GM18868 (cell line): ENCODE data around the gene CCDC73.
"Not testable (repeated sequence)": the region's sequence is repeated elsewhere in the genome, so short reads cannot be mapped to it uniquely, and the experiment has no call there.

Experiments used
- ATAC-seq: cut with Tn5 transposase; IDR thresholded peaks from one replicate; pipeline ENCODE4 v1.9.1; 2021; ENCODE audit warnings: mild to moderate bottlenecking, moderate library complexity; ENCODE audit not compliant: unreplicated experiment

The CCDC73 gene

GRCh38 chr11:32602657-32603415, 191.6 kb downstream of the CCDC73 start:
- ATAC-seq = no peak

GRCh38 chr11:32597921-32598320, 196.5 kb downstream of the CCDC73 start:
- no peak for ATAC-seq

- not testable (repeated sequence) for ATAC-seq
These were observed 198.3 kb downstream of the CCDC73 start for GRCh38 chr11:32596114-32596513.

GRCh38 chr11:32594272-32594671, 200.2 kb downstream of the CCDC73 start:
- peak; percentile 48 for ATAC-seq

- ATAC-seq = no peak
These were observed 207.8 kb downstream of the CCDC73 start for GRCh38 chr11:32586576-32587190.

GRCh38 chr11:32584921-32585320, 209.5 kb downstream of the CCDC73 start:
- ATAC-seq = no peak

GRCh38 chr11:32583459-32584271, 210.8 kb downstream of the CCDC73 start, which contains the start of gene EIF3M:
Gene EIF3M (plus strand): TSS chr11:32583831. CDS start chr11:32583888, 57 bp downstream.
- peak; percentile 97 for ATAC-seq

GRCh38 chr11:32581556-32581955, 212.9 kb downstream of the CCDC73 start:
- no peak for ATAC-seq

GRCh38 chr11:32580967-32581366, 213.5 kb downstream of the CCDC73 start:
- no peak for ATAC-seq

GRCh38 chr11:32576456-32576855, 218.0 kb downstream of the CCDC73 start:
- no peak for ATAC-seq

- ATAC-seq = no peak
These were observed 219.4 kb downstream of the CCDC73 start for GRCh38 chr11:32575070-32575469.

GRCh38 chr11:32574421-32574820, 220.0 kb downstream of the CCDC73 start:
- no peak for ATAC-seq

GRCh38 chr11:32573228-32573627, 221.2 kb downstream of the CCDC73 start:
- ATAC-seq = no peak

GRCh38 chr11:32571039-32571438, 223.4 kb downstream of the CCDC73 start:
- no peak for ATAC-seq

GRCh38 chr11:32569313-32569881, 225.1 kb downstream of the CCDC73 start:
- ATAC-seq = no peak

- no peak for ATAC-seq
These were observed 227.3 kb downstream of the CCDC73 start for GRCh38 chr11:32567154-32567553.

GRCh38 chr11:32566517-32566916, 227.9 kb downstream of the CCDC73 start:
- ATAC-seq = no peak

- ATAC-seq = no peak
These were observed 230.9 kb downstream of the CCDC73 start for GRCh38 chr11:32563600-32563959.

GRCh38 chr11:32562839-32563599, 231.4 kb downstream of the CCDC73 start:
- no peak for ATAC-seq

GRCh38 chr11:32561835-32562234, 232.6 kb downstream of the CCDC73 start:
- no peak for ATAC-seq

GRCh38 chr11:32555895-32556294, 238.6 kb downstream of the CCDC73 start:
- no peak for ATAC-seq
